HG03175 (cell line): ENCODE data around the gene SIM2.

Source experiments
- ATAC-seq: cut with Tn5 transposase; IDR thresholded peaks from one replicate; pipeline ENCODE4 v1.9.1; 2021; ENCODE audit warnings: mild to moderate bottlenecking, moderate library complexity; ENCODE audit not compliant: unreplicated experiment

The SIM2 gene

GRCh38 chr21:36699546-36700294 is 805 bp downstream of the SIM2 start:
- ATAC-seq = no peak

GRCh38 chr21:36700295-36700970 is 1.5 kb downstream of the SIM2 start:
- no peak for ATAC-seq

GRCh38 chr21:36700971-36701755 is 2.2 kb downstream of the SIM2 start:
- ATAC-seq = no peak

- ATAC-seq = no peak
Observed at GRCh38 chr21:36701756-36702621, 3.1 kb downstream of the SIM2 start.

- ATAC-seq = no peak
Observed at GRCh38 chr21:36702622-36702968, 3.7 kb downstream of the SIM2 start.

- no peak for ATAC-seq
Observed at GRCh38 chr21:36703123-36703522, 4.2 kb downstream of the SIM2 start.

GRCh38 chr21:36703626-36704280 is 4.8 kb downstream of the SIM2 start:
- ATAC-seq = no peak

GRCh38 chr21:36704281-36704957 is 5.5 kb downstream of the SIM2 start:
- ATAC-seq = no peak

GRCh38 chr21:36704958-36705678 is 6.2 kb downstream of the SIM2 start:
- ATAC-seq = no peak

- no peak for ATAC-seq
Observed at GRCh38 chr21:36705679-36706481, 7.0 kb downstream of the SIM2 start.

- ATAC-seq = no peak
Observed at GRCh38 chr21:36706482-36706852, 7.6 kb downstream of the SIM2 start.

- no peak for ATAC-seq
Observed at GRCh38 chr21:36706951-36707762, 8.2 kb downstream of the SIM2 start.

- ATAC-seq = no peak
Observed at GRCh38 chr21:36707763-36708285, 8.9 kb downstream of the SIM2 start.

- no peak for ATAC-seq
Observed at GRCh38 chr21:36708286-36709029, 9.5 kb downstream of the SIM2 start.

- ATAC-seq = no peak
Observed at GRCh38 chr21:36709030-36709867, 10.3 kb downstream of the SIM2 start.
